GM12864 (cell line): ENCODE results near the gene SAFB2.
A peak's percentile ranks its signal among the peaks of the same experiment; 100 is the strongest.

Experiments used
- DNase-seq: peaks from one replicate; pipeline ENCODE4 v3.0.0-alpha.2; 2011; ENCODE audit warnings: low read depth
- H3K4me3 ChIP-seq: 2 replicates; pipeline ENCODE4 v1.5.1; 2011; ENCODE audit warnings: mild to moderate bottlenecking, low read depth, low read length, control low read depth
- CTCF ChIP-seq: IDR thresholded peaks from 2 replicates; pipeline ENCODE4 v1.5.1; 2011; ENCODE audit warnings: low read depth, mild to moderate bottlenecking, moderate library complexity, low read length, control low read depth, inconsistent platforms; ENCODE audit errors: missing control alignments

Gene SAFB2

GRCh38 chr19:5621311-5621944, 1.1 kb downstream of the SAFB2 start:
- peak overlapping the region; percentile 95 for H3K4me3 ChIP-seq

GRCh38 chr19:5619946-5620345, 2.6 kb downstream of the SAFB2 start:
- DNase-seq, result no peak
- H3K4me3 ChIP-seq, result no peak overlapping the region
- TF ChIP-seq CTCF, result no peak

More at GRCh38 chr19:5621311-5621944, 1.1 kb downstream of the SAFB2 start:
- TF ChIP-seq CTCF, result no peak
- no peak for DNase-seq

GRCh38 chr19:5618591-5618990, 4.0 kb downstream of the SAFB2 start:
- DNase-seq, result no peak
- TF ChIP-seq CTCF, result no peak
- H3K4me3 ChIP-seq, result no peak overlapping the region

GRCh38 chr19:5617080-5617479, 5.5 kb downstream of the SAFB2 start:
- no peak overlapping the region for H3K4me3 ChIP-seq
- no peak for DNase-seq
- TF ChIP-seq CTCF, result no peak

- TF ChIP-seq CTCF, result no peak
- DNase-seq, result no peak
- H3K4me3 ChIP-seq, result no peak overlapping the region
These were observed 6.7 kb downstream of the SAFB2 start for GRCh38 chr19:5615756-5616327.

- DNase-seq, result no peak
- no peak for TF ChIP-seq CTCF
- H3K4me3 ChIP-seq, result no peak overlapping the region
These were observed 9.4 kb downstream of the SAFB2 start for GRCh38 chr19:5612891-5613865.
